Upper lobe of left lung (tissue), 6 donors: ENCODE measurements around the gene LRRC42. TPM values are rescaled to one million over a fixed set of nuclear protein-coding genes. Genes with fewer than 3 reads are reported as not detected.
"Not testable (repeated sequence)": the region's sequence is repeated elsewhere in the genome, so short reads cannot be mapped to it uniquely, and the experiment has no call there.

Experiments
- ATAC-seq, 2 donors: fragments of 200-7000 bp; cut with Tn5 transposase; one replicate each; pipeline ENCODE4 v1.9.1; 2022; ENCODE audit warnings: mild to moderate bottlenecking in 2 of 2, moderate library complexity in 2 of 2; ENCODE audit not compliant: low FRiP score in 2 of 2
- DNase-seq, 2 donors: peaks; one replicate each; pipeline ENCODE4 v3.0.0-alpha.2; 2019 to 2020
- H3K27ac ChIP-seq, 4 donors: fragments of 200-600 bp; sonication (generic); one replicate each; pipeline ENCODE4 v1.5.1; 2016 to 2019
- H3K27me3 ChIP-seq, 4 donors: fragments of 200-600 bp; sonication (generic); one replicate each; pipeline ENCODE4 v1.5.1; 2017 to 2019
- H3K36me3 ChIP-seq, 4 donors: fragments of 200-600 bp; sonication (generic); one replicate each; pipeline ENCODE4 v1.5.1; 2016 to 2019
- H3K4me1 ChIP-seq, 4 donors: fragments of 200-600 bp; sonication (generic); one replicate each; pipeline ENCODE4 v1.5.1; 2018 to 2019
- H3K4me3 ChIP-seq, 4 donors: fragments of 200-600 bp; sonication (generic); one replicate each; pipeline ENCODE4 v1.5.1; 2017 to 2019; ENCODE audit warnings: mild to moderate bottlenecking in 2 of 4, moderate library complexity in 1 of 4
- H3K9me3 ChIP-seq, 4 donors: fragments of 200-600 bp; sonication (generic); one replicate each; pipeline ENCODE4 v1.5.1; 2018 to 2019
- EP300 ChIP-seq, 4 donors: sonication (generic); formaldehyde crosslinking; IDR thresholded peaks; one replicate each; pipeline ENCODE4 v1.5.1; 2017; ENCODE audit warnings: antibody characterized with exemption in 4 of 4, control low read depth in 2 of 4
- POLR2A ChIP-seq, 4 donors: fragments of 450-650 bp; IDR thresholded peaks; one replicate each; pipeline ENCODE4 v1.5.1; 2016 to 2017; ENCODE audit warnings: antibody characterized with exemption in 4 of 4, mild to moderate bottlenecking in 2 of 4
- POLR2AphosphoS5 ChIP-seq, 2 donors: sonication (generic); formaldehyde crosslinking; IDR thresholded peaks; one replicate each; pipeline ENCODE4 v1.5.1; 2017; ENCODE audit warnings: antibody characterized with exemption in 2 of 2
- WGBS, 2 donors: methylation state at CpG; one replicate each; pipeline ENCODE4 v1.1.5; 2017 to 2018; 5-methylcytosine and 5-hydroxymethylcytosine counted together
- total RNA-seq, 6 donors: library from RNA; depleted of rRNA in 4 of 6; stranded (reverse); fragments of >200 nt in 4 of 6; gene quantifications; one replicate each; pipeline versions ENCODE4 v1.1.0 to v1.2.1, GENCODE V29; 2016 to 2021
- TF ChIP-seq, protein P1 (sequence below), 6 experiments: fragments of 450-650 bp in 4 of 6; fragments of 200-600 bp in 2 of 6; sonication (generic) in 2 of 6; IDR thresholded peaks; one replicate each; pipeline ENCODE4 v1.5.1; 2016 to 2019; ENCODE audit warnings: antibody characterized with exemption in 6 of 6
- donor health status: DM: no; HTN: no; CAD: no; lungs with moderate emphysema.
- donor health status: DM: no; HTN: yes; CAD: no; lungs with severe emphysema.

LRRC42 gene
- total RNA-seq, 6 donors from 2014 or later = 13.2 to 26.6 (median 17.6) TPM

DNA sequence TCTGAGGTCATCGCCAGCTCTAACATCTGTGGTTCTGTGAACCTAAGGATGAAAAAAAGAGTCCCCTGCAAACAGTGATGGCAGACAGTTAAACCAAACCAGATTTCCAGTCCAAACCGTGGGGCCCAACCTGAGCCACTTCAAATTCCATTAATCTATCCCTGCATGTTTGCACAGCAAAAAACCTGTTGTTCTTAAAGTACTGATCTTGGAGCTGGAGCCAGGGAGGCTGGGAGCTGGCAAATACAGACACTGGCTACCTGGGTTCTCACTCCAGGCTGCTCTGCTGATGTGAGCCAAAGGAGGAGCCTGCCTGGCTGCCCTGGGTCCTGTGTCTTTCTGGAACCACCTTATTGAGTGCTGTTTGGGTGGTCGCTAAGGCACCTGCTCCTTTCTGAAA, 55.4 kb downstream of the LRRC42 start:
- H3K27ac ChIP-seq = no peak overlapping the region
- 58 to 61% methylated on average over 3 of the region's 3 CpGs for WGBS, 2 donors
- DNase-seq (no peak), ATAC-seq (no peak)
- H3K4me1 ChIP-seq = peaks cover 0 to 9% (median 0%) of the 10 kb centered on the region in 4 donors
- no peaks in the 10 kb centered on the region for H3K9me3 ChIP-seq
- TF ChIP-seq, protein P1, sequence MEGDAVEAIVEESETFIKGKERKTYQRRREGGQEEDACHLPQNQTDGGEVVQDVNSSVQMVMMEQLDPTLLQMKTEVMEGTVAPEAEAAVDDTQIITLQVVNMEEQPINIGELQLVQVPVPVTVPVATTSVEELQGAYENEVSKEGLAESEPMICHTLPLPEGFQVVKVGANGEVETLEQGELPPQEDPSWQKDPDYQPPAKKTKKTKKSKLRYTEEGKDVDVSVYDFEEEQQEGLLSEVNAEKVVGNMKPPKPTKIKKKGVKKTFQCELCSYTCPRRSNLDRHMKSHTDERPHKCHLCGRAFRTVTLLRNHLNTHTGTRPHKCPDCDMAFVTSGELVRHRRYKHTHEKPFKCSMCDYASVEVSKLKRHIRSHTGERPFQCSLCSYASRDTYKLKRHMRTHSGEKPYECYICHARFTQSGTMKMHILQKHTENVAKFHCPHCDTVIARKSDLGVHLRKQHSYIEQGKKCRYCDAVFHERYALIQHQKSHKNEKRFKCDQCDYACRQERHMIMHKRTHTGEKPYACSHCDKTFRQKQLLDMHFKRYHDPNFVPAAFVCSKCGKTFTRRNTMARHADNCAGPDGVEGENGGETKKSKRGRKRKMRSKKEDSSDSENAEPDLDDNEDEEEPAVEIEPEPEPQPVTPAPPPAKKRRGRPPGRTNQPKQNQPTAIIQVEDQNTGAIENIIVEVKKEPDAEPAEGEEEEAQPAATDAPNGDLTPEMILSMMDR (IDR thresholded peaks at IDR 0.05) = no peak
- TF ChIP-seq EP300 (IDR thresholded peaks at IDR 0.05) = no peak
- no peak for TF ChIP-seq POLR2AphosphoS5 (IDR thresholded peaks at IDR 0.05)
- no peak for TF ChIP-seq POLR2A (IDR thresholded peaks at IDR 0.05)
- H3K27me3 ChIP-seq = no peaks in the 10 kb centered on the region
- no peaks in the 10 kb centered on the region for H3K36me3 ChIP-seq
- no peak overlapping the region for H3K4me3 ChIP-seq

DNA sequence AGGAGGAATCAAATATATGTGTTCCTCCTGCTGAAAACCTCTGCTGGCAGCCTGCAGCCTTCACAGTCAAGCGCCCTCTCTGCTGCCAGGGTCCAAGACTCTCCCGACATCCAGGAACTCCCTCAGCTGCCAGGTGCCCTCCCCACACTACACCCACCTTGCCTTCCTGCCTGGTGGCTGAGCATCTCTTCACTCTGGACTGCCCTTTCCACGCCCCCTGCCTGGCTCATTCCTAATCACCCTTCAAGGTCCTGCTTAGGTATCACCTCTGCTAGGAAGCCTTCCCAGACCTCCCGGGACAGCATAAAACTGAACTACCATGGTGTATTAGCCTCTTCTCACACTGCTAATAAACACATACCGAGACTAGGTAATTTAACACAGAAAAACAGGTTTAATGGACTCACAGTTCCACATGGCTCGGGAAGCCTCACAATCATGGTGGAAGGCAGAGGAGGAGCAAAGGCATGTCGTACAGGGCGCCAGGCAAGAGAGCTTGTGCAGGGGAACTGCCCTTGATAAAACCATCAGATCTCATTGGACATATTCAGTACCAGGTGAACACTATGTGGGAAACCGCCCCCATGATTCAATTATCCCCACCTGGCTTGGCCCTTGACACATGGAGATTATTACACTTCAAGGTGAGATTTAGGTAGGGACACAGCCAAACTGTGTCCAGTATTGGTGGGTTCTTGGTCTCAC, 56.5 kb downstream of the LRRC42 start:
- TF ChIP-seq POLR2AphosphoS5 (IDR thresholded peaks at IDR 0.05) (no peak), POLR2A (IDR thresholded peaks at IDR 0.05) (no peak), EP300 (IDR thresholded peaks at IDR 0.05) (no peak)
- TF ChIP-seq, protein P1 (IDR thresholded peaks at IDR 0.05) = no peak

DNA sequence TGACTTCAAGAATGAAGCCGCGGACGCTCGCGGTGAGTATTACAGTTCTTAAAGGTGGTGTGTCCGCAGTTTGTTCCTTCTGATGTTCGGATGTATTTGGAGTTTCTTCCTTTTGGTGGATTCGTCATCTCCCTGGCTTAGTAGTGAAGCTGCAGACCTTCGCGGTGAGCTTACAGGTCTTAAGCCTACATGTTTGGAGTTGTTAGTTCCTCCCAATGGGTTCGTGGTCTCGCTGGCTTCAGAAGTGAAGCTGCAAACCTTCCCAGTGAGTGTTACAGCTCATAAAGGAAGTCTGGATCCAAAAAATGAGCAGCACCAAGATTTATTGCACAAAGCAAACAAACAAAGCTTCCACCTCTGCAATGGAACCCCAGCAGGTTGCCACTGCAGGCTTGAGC, 57.1 kb downstream of the LRRC42 start:
- TF ChIP-seq, protein P1 (IDR thresholded peaks at IDR 0.05) = no peak
- TF ChIP-seq EP300 (IDR thresholded peaks at IDR 0.05) (no peak), POLR2A (IDR thresholded peaks at IDR 0.05) (no peak), POLR2AphosphoS5 (IDR thresholded peaks at IDR 0.05) (no peak)
- H3K9me3 ChIP-seq = no peaks in the 10 kb centered on the region
- H3K4me3 ChIP-seq = no peak overlapping the region
- peaks cover 0 to 9% (median 0%) of the 10 kb centered on the region in 4 donors for H3K4me1 ChIP-seq
- DNase-seq (no peak), ATAC-seq (no peak)
- H3K27ac ChIP-seq = no peak overlapping the region
- H3K36me3 ChIP-seq = no peaks in the 10 kb centered on the region
- WGBS, 2 donors = 94 to 95% methylated on average over 12 of the region's 12 CpGs
- no peaks in the 10 kb centered on the region for H3K27me3 ChIP-seq

More for the DNA sequence above, 56.5 kb downstream of the LRRC42 start:
- ATAC-seq = no peak
- 69 to 70% methylated on average over 7 to 9 of the region's 9 CpGs for WGBS, 2 donors
- DNase-seq = no peak
- Histone ChIP-seq H3K4me1 (peaks cover 0 to 9% (median 0%) of the 10 kb centered on the region in 4 donors), H3K27ac (no peak overlapping the region), H3K4me3 (no peak overlapping the region), H3K36me3 (no peaks in the 10 kb centered on the region), H3K27me3 (no peaks in the 10 kb centered on the region), H3K9me3 (no peaks in the 10 kb centered on the region)

DNA sequence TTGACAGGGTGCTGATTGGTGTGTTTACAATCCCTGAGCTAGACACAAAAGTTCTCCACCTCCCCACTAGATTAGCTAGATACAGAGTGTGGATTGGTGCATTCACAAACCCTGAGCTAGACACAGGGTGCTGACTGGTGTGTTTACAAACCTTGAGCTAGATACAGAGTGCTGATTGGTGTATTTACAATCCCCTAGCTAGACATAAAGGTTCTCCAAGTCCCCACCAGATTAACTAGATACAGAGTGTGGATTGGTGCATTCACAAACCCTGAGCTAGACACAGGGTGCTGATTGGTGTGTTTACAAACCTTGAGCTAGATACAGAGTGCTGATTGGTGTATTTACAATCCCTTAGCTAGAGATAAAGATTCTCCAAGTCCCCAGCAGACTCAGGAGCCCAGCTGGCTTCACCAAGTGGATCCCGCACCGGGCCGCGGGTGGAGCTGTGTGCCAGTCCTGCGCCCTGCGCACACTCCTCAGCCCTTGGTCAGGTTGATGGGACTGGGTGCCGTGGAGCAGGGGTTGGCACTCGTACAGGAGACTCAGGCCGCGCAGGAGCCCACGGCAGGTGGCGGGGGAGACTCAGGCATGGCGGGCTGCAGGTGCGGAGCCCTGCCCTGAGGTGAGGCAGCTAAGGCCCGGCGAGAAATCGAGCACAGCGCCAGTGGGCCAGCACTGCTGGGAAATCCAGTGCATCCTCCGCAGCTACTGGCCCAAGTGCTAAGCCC, 57.8 kb downstream of the LRRC42 start:
- not testable (repeated sequence) for H3K4me3 ChIP-seq, H3K4me1 ChIP-seq, ATAC-seq, H3K9me3 ChIP-seq, H3K27me3 ChIP-seq, H3K36me3 ChIP-seq, H3K27ac ChIP-seq
- DNase-seq = peak in 1 of 2 donors; percentile 73
- 96% methylated on average over 19 of the region's 19 CpGs; no CpG with 5 or more reads in 1 of the 2 donors for WGBS, 2 donors

DNA sequence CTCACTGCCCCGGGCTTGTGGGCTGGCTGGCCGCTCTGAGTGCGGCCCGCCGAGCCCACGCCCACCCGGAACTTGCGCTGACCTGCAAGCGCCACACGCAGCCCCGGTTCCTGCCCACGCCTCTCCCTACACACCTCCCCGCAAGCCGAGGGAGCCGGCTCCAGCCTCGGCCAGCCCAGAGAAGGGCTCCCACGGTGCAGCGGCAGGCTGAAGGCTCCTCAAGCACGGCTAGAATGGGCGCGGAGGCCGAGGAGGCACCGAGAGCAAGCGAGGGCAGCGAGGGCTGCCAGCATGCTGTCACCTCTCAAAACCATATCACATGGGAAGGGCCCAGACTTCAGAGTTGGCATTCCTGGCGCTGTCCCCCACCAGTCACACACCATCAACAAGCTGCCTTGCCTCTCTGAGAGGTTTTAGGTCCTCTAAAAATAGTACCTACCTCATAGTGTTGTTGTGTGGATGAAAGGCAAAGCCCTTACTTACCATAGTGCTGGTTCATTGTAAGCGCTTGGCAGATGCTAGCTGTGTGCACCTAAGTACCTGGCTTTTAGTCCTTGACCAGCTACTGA, 58.4 kb downstream of the LRRC42 start:
- peak in 1 of 2 donors; percentile 72 for DNase-seq

More for the DNA sequence above, 58.4 kb downstream of the LRRC42 start:
- H3K27ac ChIP-seq = no peak overlapping the region
- no peaks in the 10 kb centered on the region for H3K36me3 ChIP-seq
- no peaks in the 10 kb centered on the region for H3K9me3 ChIP-seq
- peaks cover 0 to 9% (median 0%) of the 10 kb centered on the region in 4 donors for H3K4me1 ChIP-seq
- WGBS, 2 donors = 98 to 99% methylated on average over 10 to 22 of the region's 27 CpGs
- no peaks in the 10 kb centered on the region for H3K27me3 ChIP-seq
- no peak for ATAC-seq
- no peak overlapping the region for H3K4me3 ChIP-seq
- TF ChIP-seq EP300 (IDR thresholded peaks at IDR 0.05) (no peak), POLR2A (IDR thresholded peaks at IDR 0.05) (no peak), POLR2AphosphoS5 (IDR thresholded peaks at IDR 0.05) (no peak)
- TF ChIP-seq, protein P1 (IDR thresholded peaks at IDR 0.05) = no peak
